HCT116 (cell line): Measurements from ENCODE around the gene SDF2L1. TPM values are rescaled to one million over a fixed set of nuclear protein-coding genes. Genes with fewer than 3 reads are reported as not detected.

Source experiments
- ATAC-seq: fragments of 200-7000 bp; cut with Tn5 transposase; 2 replicates; pipeline ENCODE4 v1.9.1; 2020; ENCODE audit warnings: mild to moderate bottlenecking, moderate library complexity
- BruUV-seq: library from RNA; stranded (reverse); fragments of 400-500 nt; replicated peaks from 2 replicates; lab custom pipeline; 2021; lab: Mats Ljungman, UMichigan
- CTCF ChIA-PET: fragments of 300-600 bp; sonication (Branson Sonifier 250); formaldehyde crosslinking; loops from one replicate; lab custom pipeline; 2021; ENCODE audit warnings: antibody characterized with exemption; lab: Charles Lee
- POLR2A ChIA-PET: fragments of 300-600, 350-600 bp; sonication (Branson Sonifier 250); formaldehyde crosslinking; loops from one replicate; lab custom pipeline; 2021; ENCODE audit warnings: antibody characterized with exemption; lab: Charles Lee
- RAD21 ChIA-PET, 2 experiments: fragments of 300-600 bp; sonication (Branson Sonifier 250); formaldehyde crosslinking; loops; one replicate each; lab custom pipeline; 2023; ENCODE audit warnings: low total read pairs in 2 of 2; ENCODE audit not compliant: uncharacterized antibody in 2 of 2, unreplicated experiment in 2 of 2, low non-redundant PET in 1 of 2; lab: Charles Lee
- DNase-seq: peaks from one replicate; pipeline ENCODE4 v3.0.0-alpha.2; 2010; ENCODE audit warnings: low read depth, low spot score
- H2AFZ ChIP-seq: fragments of 200-600 bp; shearing (Covaris generic), sonication (generic); 2 replicates; pipeline ENCODE4 v1.6.1; 2017; ENCODE audit warnings: low read depth, mixed run types, mixed read lengths, antibody characterized with exemption, low read length; ENCODE audit not compliant: poor library complexity, severe bottlenecking
- H3K27ac ChIP-seq: 2 replicates; pipeline ENCODE4 v1.5.1; 2012; ENCODE audit warnings: low read depth, low read length
- H3K27me3 ChIP-seq: fragments of 200-600 bp; sonication (generic); 2 replicates; pipeline ENCODE4 v1.6.1; 2016; ENCODE audit warnings: mixed run types, low read length, mixed read lengths; ENCODE audit not compliant: insufficient read depth
- H3K36me3 ChIP-seq, 2 experiments: fragments of 200-500 bp in 1 of 2; fragments of 200-600 bp in 1 of 2; sonication (Bioruptor generic) in 1 of 2; sonication (generic) in 1 of 2; 2 replicates each; pipeline versions ENCODE4 v1.5.1 to v1.6.1; 2014 to 2016; ENCODE audit warnings: low read length in 2 of 2, inconsistent platforms in 1 of 2, mixed read lengths in 1 of 2, mixed run types in 1 of 2; ENCODE audit not compliant: insufficient read depth in 2 of 2, control insufficient read depth in 1 of 2
- H3K4me1 ChIP-seq, 2 experiments: fragments of 200-600 bp in 1 of 2; sonication (generic) in 1 of 2; 2 replicates each; pipeline versions ENCODE4 v1.5.1 to v1.6.1; 2012 to 2017; ENCODE audit warnings: low read length in 2 of 2, inconsistent platforms in 1 of 2, mild to moderate bottlenecking in 1 of 2, mixed read lengths in 1 of 2, mixed run types in 1 of 2, moderate library complexity in 1 of 2; ENCODE audit not compliant: insufficient read depth in 2 of 2, control insufficient read depth in 1 of 2
- H3K4me2 ChIP-seq: fragments of 200-600 bp; sonication (generic); 2 replicates; pipeline ENCODE4 v1.6.1; 2017; ENCODE audit warnings: mixed run types, low read length, mixed read lengths
- H3K4me3 ChIP-seq, 2 experiments: fragments of 200-600 bp in 1 of 2; sonication (generic) in 1 of 2; replicated peaks in 1 of 2; 2 replicates each; pipeline ENCODE4 v1.5.1; 2011 to 2016; ENCODE audit warnings: low read length in 2 of 2, control low read depth in 1 of 2, low read depth in 1 of 2, mild to moderate bottlenecking in 1 of 2, mixed read lengths in 1 of 2, mixed run types in 1 of 2
- H3K79me2 ChIP-seq: fragments of 200-600 bp; sonication (generic); 2 replicates; pipeline ENCODE4 v1.6.1; 2017; ENCODE audit warnings: mild to moderate bottlenecking, mixed run types, low read length, moderate library complexity, mixed read lengths; ENCODE audit not compliant: insufficient read depth
- H3K9ac ChIP-seq: fragments of 200-600 bp; sonication (generic); 2 replicates; pipeline ENCODE4 v1.6.1; 2016; ENCODE audit warnings: low read length, mixed read lengths
- H3K9me2 ChIP-seq: fragments of 200-600 bp; sonication (generic), shearing (Covaris generic); 2 replicates; pipeline ENCODE4 v1.6.1; 2017; ENCODE audit warnings: mixed run types, mild to moderate bottlenecking, moderate library complexity; ENCODE audit not compliant: insufficient read depth
- H3K9me3 ChIP-seq, 2 experiments: fragments of 200-500 bp in 1 of 2; fragments of 200-600 bp in 1 of 2; sonication (Bioruptor generic) in 1 of 2; sonication (generic) in 1 of 2; 2 replicates each; pipeline ENCODE4 v1.6.1; 2014 to 2017; ENCODE audit warnings: low read length in 2 of 2, mixed read lengths in 2 of 2, inconsistent platforms in 1 of 2, low read depth in 1 of 2, mild to moderate bottlenecking in 1 of 2, mixed run types in 1 of 2, moderate library complexity in 1 of 2; ENCODE audit not compliant: control insufficient read depth in 1 of 2, insufficient read depth in 1 of 2
- H4K20me1 ChIP-seq: fragments of 200-600 bp; sonication (generic), shearing (Covaris generic); 2 replicates; pipeline ENCODE4 v1.6.1; 2017; ENCODE audit warnings: mixed run types, mild to moderate bottlenecking, moderate library complexity; ENCODE audit not compliant: insufficient read depth
- CBX3 ChIP-seq: IDR thresholded peaks from 2 replicates; pipeline ENCODE4 v1.6.1; 2012; ENCODE audit warnings: low read depth
- CEBPB ChIP-seq: IDR thresholded peaks from 2 replicates; pipeline ENCODE4 v1.6.1; 2012; ENCODE audit warnings: low read depth
- CTCF ChIP-seq, 3 experiments: fragments of 200-600 bp in 1 of 3; sonication (generic) in 1 of 3; IDR thresholded peaks in 2 of 3; conservative IDR thresholded peaks in 1 of 3; 2 replicates each; pipeline ENCODE4 v1.5.1; 2012 to 2017; ENCODE audit warnings: low read depth in 2 of 3, low read length in 2 of 3, antibody characterized with exemption in 1 of 3, borderline replicate concordance in 1 of 3, control low read depth in 1 of 3, mild to moderate bottlenecking in 1 of 3, mixed read lengths in 1 of 3, mixed run types in 1 of 3, moderate library complexity in 1 of 3; ENCODE audit not compliant: insufficient read depth in 1 of 3
- EZH2 ChIP-seq: fragments of 200-600 bp; sonication (generic); IDR thresholded peaks from 2 replicates; pipeline ENCODE4 v1.6.1; 2017; ENCODE audit warnings: antibody characterized with exemption, mixed run types
- EZH2phosphoT487 ChIP-seq: fragments of 200-600 bp; IDR thresholded peaks from 2 replicates; pipeline ENCODE4 v1.6.1; 2018; ENCODE audit warnings: antibody characterized with exemption, borderline replicate concordance
- FOSL1 ChIP-seq: IDR thresholded peaks from 2 replicates; pipeline ENCODE4 v1.6.1; 2012; ENCODE audit warnings: low read depth
- MAX ChIP-seq: IDR thresholded peaks from 2 replicates; pipeline ENCODE4 v1.6.1; 2012
- POLR2A ChIP-seq: IDR thresholded peaks from 2 replicates; pipeline ENCODE4 v1.7.0; 2011; ENCODE audit warnings: borderline replicate concordance; ENCODE audit not compliant: insufficient read depth, insufficient read length; ENCODE audit errors: extremely low read depth
- POLR2AphosphoS5 ChIP-seq: IDR thresholded peaks from 2 replicates; pipeline ENCODE4 v1.6.1; 2011; ENCODE audit warnings: mild to moderate bottlenecking, low read depth, low read length, moderate library complexity
- SIN3A ChIP-seq: IDR thresholded peaks from 2 replicates; pipeline ENCODE4 v1.6.1; 2012; ENCODE audit warnings: low read depth
- SRF ChIP-seq: IDR thresholded peaks from 2 replicates; pipeline ENCODE4 v1.6.1; 2012; ENCODE audit warnings: low read depth
- TCF7L2 ChIP-seq: IDR thresholded peaks from 2 replicates; pipeline ENCODE4 v1.7.0; 2011; ENCODE audit warnings: borderline replicate concordance, inconsistent platforms; ENCODE audit not compliant: insufficient read depth, insufficient read length; ENCODE audit errors: extremely low read depth
- YY1 ChIP-seq: IDR thresholded peaks from 2 replicates; pipeline ENCODE4 v1.6.1; 2011; ENCODE audit warnings: low read length, low read depth, moderate library complexity, mild to moderate bottlenecking; ENCODE audit not compliant: insufficient replicate concordance; ENCODE audit errors: extremely low read depth
- ZFX ChIP-seq: fragments of 450-650 bp; IDR thresholded peaks from 2 replicates; pipeline ENCODE4 v1.6.1; 2017
- ZNF274 ChIP-seq: fragments of 200-500 bp; sonication (Bioruptor generic); IDR thresholded peaks from 2 replicates; pipeline ENCODE4 v1.6.1; 2014; ENCODE audit warnings: mild to moderate bottlenecking, low read depth, low read length, inconsistent platforms
- intact Hi-C: fragments of 100-400 bp; cut with micrococcal nuclease; formaldehyde crosslinking; loops from 2 replicates; pipeline ENCODE4 v1.10.0; 2022
- total RNA-seq: library from RNA; stranded (reverse); gene quantifications from one replicate; pipeline ENCODE4 v1.2.1, GENCODE V29; 2021; ENCODE audit not compliant: unreplicated experiment
- TF ChIP-seq, protein P1 (sequence below): IDR thresholded peaks from 2 replicates; pipeline ENCODE4 v1.6.1; 2011; ENCODE audit warnings: mild to moderate bottlenecking, low read length, moderate library complexity; ENCODE audit not compliant: insufficient replicate concordance; ENCODE audit errors: extremely low read depth
- TF ChIP-seq, protein P2 (sequence below): IDR thresholded peaks from 2 replicates; pipeline ENCODE4 v1.6.1; 2012

The SDF2L1 gene
- total RNA-seq, 1 experiment from 2014 or later = 86.2 TPM

DNA sequence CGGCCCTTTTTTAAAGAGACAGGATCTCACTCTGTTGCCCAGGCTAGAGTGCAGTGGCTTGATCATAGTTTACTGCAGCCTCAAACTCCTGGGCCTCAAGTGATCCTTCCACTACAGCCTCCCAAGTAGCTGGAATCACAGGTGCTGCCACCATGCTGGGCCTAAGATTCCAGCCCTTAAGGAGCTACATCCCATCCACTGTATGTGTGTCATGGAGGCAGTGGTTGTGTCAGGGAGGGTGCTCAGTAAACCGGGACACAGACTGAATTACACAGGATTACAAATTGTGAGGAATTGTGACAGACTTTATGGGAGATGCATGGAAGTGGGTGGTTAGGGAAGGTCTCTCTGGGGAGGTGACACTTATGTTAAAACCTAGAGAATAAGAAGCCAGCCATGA, 21.6 kb downstream of the SDF2L1 start (continued):
- TF ChIP-seq, protein P1, sequence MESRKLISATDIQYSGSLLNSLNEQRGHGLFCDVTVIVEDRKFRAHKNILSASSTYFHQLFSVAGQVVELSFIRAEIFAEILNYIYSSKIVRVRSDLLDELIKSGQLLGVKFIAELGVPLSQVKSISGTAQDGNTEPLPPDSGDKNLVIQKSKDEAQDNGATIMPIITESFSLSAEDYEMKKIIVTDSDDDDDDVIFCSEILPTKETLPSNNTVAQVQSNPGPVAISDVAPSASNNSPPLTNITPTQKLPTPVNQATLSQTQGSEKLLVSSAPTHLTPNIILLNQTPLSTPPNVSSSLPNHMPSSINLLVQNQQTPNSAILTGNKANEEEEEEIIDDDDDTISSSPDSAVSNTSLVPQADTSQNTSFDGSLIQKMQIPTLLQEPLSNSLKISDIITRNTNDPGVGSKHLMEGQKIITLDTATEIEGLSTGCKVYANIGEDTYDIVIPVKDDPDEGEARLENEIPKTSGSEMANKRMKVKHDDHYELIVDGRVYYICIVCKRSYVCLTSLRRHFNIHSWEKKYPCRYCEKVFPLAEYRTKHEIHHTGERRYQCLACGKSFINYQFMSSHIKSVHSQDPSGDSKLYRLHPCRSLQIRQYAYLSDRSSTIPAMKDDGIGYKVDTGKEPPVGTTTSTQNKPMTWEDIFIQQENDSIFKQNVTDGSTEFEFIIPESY = no peak
- TF ChIP-seq ZNF274 (no peak), YY1 (no peak)

- Histone ChIP-seq H3K4me3 (peak overlapping the region; percentile 94 to 99), H3K4me1 (peaks cover 9 to 17% of the 10 kb centered on the region in 2 experiments; a peak in 3 of 4 replicates), H3K9me2 (no peaks in the 10 kb centered on the region), H3K27ac (peak overlapping the region; percentile 81), H3K4me2 (peak overlapping the region; percentile 72), H2AFZ (peak overlapping the region; percentile 82), H3K36me3 (peaks cover 0 to 1% of the 10 kb centered on the region in 2 experiments; a peak in 2 of 4 replicates), H3K79me2 (peaks cover 32% of the 10 kb centered on the region), H3K9me3 (no peaks in the 10 kb centered on the region), H4K20me1 (no peaks in the 10 kb centered on the region), H3K9ac (peak overlapping the region; percentile 88), H3K27me3 (no peaks in the 10 kb centered on the region)
- POLR2A ChIA-PET = interaction anchor here (0.7 to 1.4 kb wide), 4 partner anchors 7 to 71 kb away, joined by 3 to 6 read pairs (median 3); partner anchors contain the start of gene SDF2L1
- no TSS peak for BruUV-seq
- DNase-seq (no peak), ATAC-seq (no peak)
- intact Hi-C loops = no loop called here
- RAD21 ChIA-PET = no interaction called here
- CTCF ChIA-PET = interaction anchor here (1.0 to 1.2 kb wide), 2 partner anchors 19 to 22 kb away, joined by 3 to 4 read pairs; no protein-coding TSS in a partner anchor
- TF ChIP-seq SIN3A (no peak), POLR2AphosphoS5 (no peak), CEBPB (no peak), ZFX (no peak), EZH2 (no peak), ZNF274 (no peak), MAX (no peak), CTCF (IDR thresholded peaks at IDR 0.05 in 2 of 3, conservative IDR thresholded peaks at IDR 0.05 in 1 of 3; ENCODE audit: borderline replicate concordance in 1 of 3, insufficient read depth in 1 of 3, low read depth in 2 of 3, low read length in 2 of 3) (no peak), TCF7L2 (no peak), POLR2A (no peak), FOSL1 (no peak), CBX3 (no peak), EZH2phosphoT487 (no peak), SRF (no peak)
- TF ChIP-seq, protein P2, sequence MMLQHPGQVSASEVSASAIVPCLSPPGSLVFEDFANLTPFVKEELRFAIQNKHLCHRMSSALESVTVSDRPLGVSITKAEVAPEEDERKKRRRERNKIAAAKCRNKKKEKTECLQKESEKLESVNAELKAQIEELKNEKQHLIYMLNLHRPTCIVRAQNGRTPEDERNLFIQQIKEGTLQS = no peak
Measured at GRCh38 chr22:21665047-21665851, 23.1 kb downstream of the SDF2L1 start.
